ENCODE data around the gene DCUN1D1.
"Not testable (repeated sequence)": the region's sequence is repeated elsewhere in the genome, so short reads cannot be mapped to it uniquely, and the experiment has no call there.

DCUN1D1 gene

GRCh38 chr3:182999767-183000166 is 19.4 kb upstream of the DCUN1D1 start:
- Histone ChIP-seq H3K4me3 (ENCODE audit: low read length) (no peak overlapping the region), H4K8ac (ENCODE audit: low read depth, low read length) (no peak overlapping the region)

GRCh38 chr3:182993486-182994201 is 13.3 kb upstream of the DCUN1D1 start:
- not testable (repeated sequence) for DNase-seq; H3K36me3 ChIP-seq (ENCODE audit: control insufficient read depth, insufficient read depth, low read length)
- no CpG with 5 or more reads among the region's 4 CpGs for WGBS (ENCODE audit: extremely low coverage, insufficient coverage, low lambda C conversion rate)

More at GRCh38 chr3:182999767-183000166, 19.4 kb upstream of the DCUN1D1 start:
- H3K9ac ChIP-seq (ENCODE audit: low read length): no peak overlapping the region
- H3K23ac ChIP-seq (ENCODE audit: low read length): no peak overlapping the region
- no peak overlapping the region for H2BK5ac ChIP-seq (ENCODE audit: low read length)
- no peak overlapping the region for H2BK120ac ChIP-seq (ENCODE audit: low read depth, low read length)
- H3K79me2 ChIP-seq (ENCODE audit: control insufficient read depth, insufficient read depth, low read length): no peaks in the 10 kb centered on the region
- H3K27me3 ChIP-seq (ENCODE audit: insufficient read depth, low read length, poor library complexity): no peaks in the 10 kb centered on the region
- H3K4me2 ChIP-seq (ENCODE audit: low read length): no peak overlapping the region
- H3K4me1 ChIP-seq (ENCODE audit: control insufficient read depth, low read depth, low read length): no peaks in the 10 kb centered on the region
- no peak overlapping the region for H3K4ac ChIP-seq (ENCODE audit: low read depth, low read length)
- H3K27ac ChIP-seq (ENCODE audit: low read depth, low read length): no peak overlapping the region
- DNase-seq: no peak
- no peak overlapping the region for H2AK5ac ChIP-seq (ENCODE audit: low read length)
- H4K5ac ChIP-seq (ENCODE audit: low read length): no peak overlapping the region
- H2BK15ac ChIP-seq (replicated peaks; ENCODE audit: low read depth): no peak overlapping the region
- no peak overlapping the region for H3K56ac ChIP-seq (ENCODE audit: low read length)
- H3K18ac ChIP-seq (ENCODE audit: low read length): no peak overlapping the region
- WGBS (ENCODE audit: extremely low coverage, insufficient coverage, low lambda C conversion rate): no CpG with 5 or more reads among the region's 1 CpG
- H3K79me1 ChIP-seq (ENCODE audit: low read length): no peaks in the 10 kb centered on the region
- no peaks in the 10 kb centered on the region for H3K36me3 ChIP-seq (ENCODE audit: control insufficient read depth, insufficient read depth, low read length)

GRCh38 chr3:182989566-182989965 is 9.2 kb upstream of the DCUN1D1 start:
- Histone ChIP-seq H2BK5ac (ENCODE audit: low read length) (no peak overlapping the region), H3K79me1 (ENCODE audit: low read length) (no peaks in the 10 kb centered on the region), H2BK15ac (replicated peaks; ENCODE audit: low read depth) (no peak overlapping the region), H3K27me3 (ENCODE audit: insufficient read depth, low read length, poor library complexity) (no peaks in the 10 kb centered on the region), H4K5ac (ENCODE audit: low read length) (no peak overlapping the region), H3K36me3 (ENCODE audit: control insufficient read depth, insufficient read depth, low read length) (no peaks in the 10 kb centered on the region), H2AK5ac (ENCODE audit: low read length) (no peak overlapping the region), H3K4ac (ENCODE audit: low read depth, low read length) (no peak overlapping the region), H2BK120ac (ENCODE audit: low read depth, low read length) (no peak overlapping the region), H3K4me1 (ENCODE audit: control insufficient read depth, low read depth, low read length) (no peaks in the 10 kb centered on the region), H3K23ac (ENCODE audit: low read length) (no peak overlapping the region), H4K8ac (ENCODE audit: low read depth, low read length) (no peak overlapping the region), H3K27ac (ENCODE audit: low read depth, low read length) (no peak overlapping the region), H3K79me2 (ENCODE audit: control insufficient read depth, insufficient read depth, low read length) (no peaks in the 10 kb centered on the region), H3K4me2 (ENCODE audit: low read length) (no peak overlapping the region), H3K9ac (ENCODE audit: low read length) (no peak overlapping the region), H3K56ac (ENCODE audit: low read length) (no peak overlapping the region), H3K18ac (ENCODE audit: low read length) (no peak overlapping the region), H3K4me3 (ENCODE audit: low read length) (no peak overlapping the region)
- no peak for DNase-seq
- no CpG with 5 or more reads among the region's 3 CpGs for WGBS (ENCODE audit: extremely low coverage, insufficient coverage, low lambda C conversion rate)

More at GRCh38 chr3:182993486-182994201, 13.3 kb upstream of the DCUN1D1 start:
- H3K79me1 ChIP-seq (ENCODE audit: low read length); H4K5ac ChIP-seq (ENCODE audit: low read length); H3K27me3 ChIP-seq (ENCODE audit: insufficient read depth, low read length, poor library complexity); H2BK5ac ChIP-seq (ENCODE audit: low read length); H3K4me2 ChIP-seq (ENCODE audit: low read length); H2BK120ac ChIP-seq (ENCODE audit: low read depth, low read length); H2AK5ac ChIP-seq (ENCODE audit: low read length); H3K4ac ChIP-seq (ENCODE audit: low read depth, low read length); H3K9ac ChIP-seq (ENCODE audit: low read length); H2BK15ac ChIP-seq (replicated peaks; ENCODE audit: low read depth); H3K56ac ChIP-seq (ENCODE audit: low read length); H3K4me3 ChIP-seq (ENCODE audit: low read length); H4K8ac ChIP-seq (ENCODE audit: low read depth, low read length); H3K23ac ChIP-seq (ENCODE audit: low read length); H3K27ac ChIP-seq (ENCODE audit: low read depth, low read length); H3K4me1 ChIP-seq (ENCODE audit: control insufficient read depth, low read depth, low read length); H3K18ac ChIP-seq (ENCODE audit: low read length); H3K79me2 ChIP-seq (ENCODE audit: control insufficient read depth, insufficient read depth, low read length): not testable (repeated sequence)

- Histone ChIP-seq H4K8ac (ENCODE audit: low read depth, low read length) (no peak overlapping the region), H3K4me1 (ENCODE audit: control insufficient read depth, low read depth, low read length) (peaks cover 1% of the 10 kb centered on the region), H2BK15ac (replicated peaks; ENCODE audit: low read depth) (no peak overlapping the region), H3K4me2 (ENCODE audit: low read length) (no peak overlapping the region), H3K4me3 (ENCODE audit: low read length) (no peak overlapping the region), H4K5ac (ENCODE audit: low read length) (no peak overlapping the region), H2BK120ac (ENCODE audit: low read depth, low read length) (no peak overlapping the region), H3K9ac (ENCODE audit: low read length) (no peak overlapping the region), H3K4ac (ENCODE audit: low read depth, low read length) (no peak overlapping the region), H3K18ac (ENCODE audit: low read length) (no peak overlapping the region), H3K23ac (ENCODE audit: low read length) (no peak overlapping the region), H3K27me3 (ENCODE audit: insufficient read depth, low read length, poor library complexity) (no peaks in the 10 kb centered on the region), H2BK5ac (ENCODE audit: low read length) (no peak overlapping the region), H3K36me3 (ENCODE audit: control insufficient read depth, insufficient read depth, low read length) (no peaks in the 10 kb centered on the region), H3K79me2 (ENCODE audit: control insufficient read depth, insufficient read depth, low read length) (no peaks in the 10 kb centered on the region), H3K79me1 (ENCODE audit: low read length) (no peaks in the 10 kb centered on the region), H2AK5ac (ENCODE audit: low read length) (no peak overlapping the region), H3K56ac (ENCODE audit: low read length) (no peak overlapping the region), H3K27ac (ENCODE audit: low read depth, low read length) (no peak overlapping the region)
- DNase-seq: no peak
- no CpG with 5 or more reads among the region's 6 CpGs for WGBS (ENCODE audit: extremely low coverage, insufficient coverage, low lambda C conversion rate)
Observed at GRCh38 chr3:182986021-182986420, 5.7 kb upstream of the DCUN1D1 start.

GRCh38 chr3:182983876-182984275 is 3.5 kb upstream of the DCUN1D1 start:
- H3K4me3 ChIP-seq (ENCODE audit: low read length): no peak overlapping the region
- H3K4me2 ChIP-seq (ENCODE audit: low read length): no peak overlapping the region
- peaks cover 2% of the 10 kb centered on the region for H3K79me1 ChIP-seq (ENCODE audit: low read length)
- no peak overlapping the region for H4K8ac ChIP-seq (ENCODE audit: low read depth, low read length)
- H2AK5ac ChIP-seq (ENCODE audit: low read length): no peak overlapping the region
- no peak overlapping the region for H2BK15ac ChIP-seq (replicated peaks; ENCODE audit: low read depth)
- peaks cover 1% of the 10 kb centered on the region for H3K4me1 ChIP-seq (ENCODE audit: control insufficient read depth, low read depth, low read length)
- H3K4ac ChIP-seq (ENCODE audit: low read depth, low read length): no peak overlapping the region
- no peak overlapping the region for H2BK5ac ChIP-seq (ENCODE audit: low read length)
- no peaks in the 10 kb centered on the region for H3K27me3 ChIP-seq (ENCODE audit: insufficient read depth, low read length, poor library complexity)
- no peak for DNase-seq
- H2BK120ac ChIP-seq (ENCODE audit: low read depth, low read length): no peak overlapping the region
- H4K5ac ChIP-seq (ENCODE audit: low read length): no peak overlapping the region
- no peaks in the 10 kb centered on the region for H3K36me3 ChIP-seq (ENCODE audit: control insufficient read depth, insufficient read depth, low read length)
- H3K9ac ChIP-seq (ENCODE audit: low read length): no peak overlapping the region
- peaks cover 9% of the 10 kb centered on the region for H3K79me2 ChIP-seq (ENCODE audit: control insufficient read depth, insufficient read depth, low read length)
- no peak overlapping the region for H3K23ac ChIP-seq (ENCODE audit: low read length)
- H3K18ac ChIP-seq (ENCODE audit: low read length): no peak overlapping the region
- H3K56ac ChIP-seq (ENCODE audit: low read length): no peak overlapping the region
- no peak overlapping the region for H3K27ac ChIP-seq (ENCODE audit: low read depth, low read length)

- WGBS (ENCODE audit: extremely low coverage, insufficient coverage, low lambda C conversion rate): no CpG with 5 or more reads among the region's 10 CpGs
- peak overlapping the region; percentile 72 for H3K9ac ChIP-seq (ENCODE audit: low read length)
- no peak overlapping the region for H3K27ac ChIP-seq (ENCODE audit: low read depth, low read length)
- H3K36me3 ChIP-seq (ENCODE audit: control insufficient read depth, insufficient read depth, low read length): no peaks in the 10 kb centered on the region
- no peak overlapping the region for H2BK120ac ChIP-seq (ENCODE audit: low read depth, low read length)
- peak overlapping the region; percentile 24 for H3K4me2 ChIP-seq (ENCODE audit: low read length)
- H3K27me3 ChIP-seq (ENCODE audit: insufficient read depth, low read length, poor library complexity): no peaks in the 10 kb centered on the region
- no peak overlapping the region for H3K4ac ChIP-seq (ENCODE audit: low read depth, low read length)
- no peak overlapping the region for H3K4me3 ChIP-seq (ENCODE audit: low read length)
- no peak overlapping the region for H3K18ac ChIP-seq (ENCODE audit: low read length)
- no peak overlapping the region for H3K23ac ChIP-seq (ENCODE audit: low read length)
- no peak overlapping the region for H2BK15ac ChIP-seq (replicated peaks; ENCODE audit: low read depth)
- H3K56ac ChIP-seq (ENCODE audit: low read length): peak overlapping the region; percentile 93
- no peak overlapping the region for H4K5ac ChIP-seq (ENCODE audit: low read length)
- peaks cover 1% of the 10 kb centered on the region for H3K4me1 ChIP-seq (ENCODE audit: control insufficient read depth, low read depth, low read length)
- H3K79me1 ChIP-seq (ENCODE audit: low read length): peaks cover 4% of the 10 kb centered on the region
- H2AK5ac ChIP-seq (ENCODE audit: low read length): no peak overlapping the region
- H2BK5ac ChIP-seq (ENCODE audit: low read length): no peak overlapping the region
- no peak for DNase-seq
- H3K79me2 ChIP-seq (ENCODE audit: control insufficient read depth, insufficient read depth, low read length): peaks cover 33% of the 10 kb centered on the region
- H4K8ac ChIP-seq (ENCODE audit: low read depth, low read length): no peak overlapping the region
Observed at GRCh38 chr3:182981038-182981380, 671 bp upstream of the DCUN1D1 start.
